Nephron progenitor cell (in vitro differentiated cells): Measurements from ENCODE around the gene ITFG1.
"Not testable (repeated sequence)": the region's sequence is repeated elsewhere in the genome, so short reads cannot be mapped to it uniquely, and the experiment has no call there.

Experiments used
- DNase-seq: peaks from one replicate; pipeline ENCODE4 v3.0.0; 2021
- H3K27ac Mint-ChIP-seq: 2 replicates; pipeline ENCODE4 v1.8.0; 2021; ENCODE audit warnings: mild to moderate bottlenecking, moderate library complexity, mixed read lengths
- H3K27me3 Mint-ChIP-seq: 2 replicates; pipeline ENCODE4 v1.8.0; 2021; ENCODE audit warnings: mild to moderate bottlenecking, low read depth, mixed read lengths; ENCODE audit not compliant: poor library complexity
- H3K36me3 Mint-ChIP-seq: 2 replicates; pipeline ENCODE4 v1.8.0; 2021; ENCODE audit warnings: low read depth, mixed read lengths
- H3K4me1 Mint-ChIP-seq: 2 replicates; pipeline ENCODE4 v1.8.0; 2021; ENCODE audit warnings: mixed read lengths
- H3K4me3 Mint-ChIP-seq: 2 replicates; pipeline ENCODE4 v1.8.0; 2021; ENCODE audit warnings: mild to moderate bottlenecking, moderate library complexity, mixed read lengths
- H3K9me3 Mint-ChIP-seq: 2 replicates; pipeline ENCODE4 v1.8.0; 2021; ENCODE audit warnings: mild to moderate bottlenecking, moderate library complexity, mixed read lengths
- CTCF ChIP-seq: fragments of 200-600 bp; sonication (generic); IDR thresholded peaks from 2 replicates; pipeline ENCODE4 v1.5.0; 2021; ENCODE audit warnings: antibody characterized with exemption

Gene ITFG1

GRCh38 chr16:47470211-47470610 lies 9.3 kb upstream of the ITFG1 start:
- no peaks in the 10 kb centered on the region for H3K27me3 Mint-ChIP-seq
- DNase-seq, result no peak
- TF ChIP-seq CTCF, result no peak
- no peaks in the 10 kb centered on the region for H3K4me1 Mint-ChIP-seq
- no peak overlapping the region for H3K27ac Mint-ChIP-seq
- H3K4me3 Mint-ChIP-seq, result no peak overlapping the region
- H3K36me3 Mint-ChIP-seq, result peaks cover 9% of the 10 kb centered on the region
- no peaks in the 10 kb centered on the region for H3K9me3 Mint-ChIP-seq

GRCh38 chr16:47469227-47469626 lies 8.4 kb upstream of the ITFG1 start:
- H3K27me3 Mint-ChIP-seq, result no peaks in the 10 kb centered on the region
- DNase-seq, result no peak
- no peak overlapping the region for H3K4me3 Mint-ChIP-seq
- H3K36me3 Mint-ChIP-seq, result peaks cover 9% of the 10 kb centered on the region
- H3K9me3 Mint-ChIP-seq, result no peaks in the 10 kb centered on the region
- H3K27ac Mint-ChIP-seq, result no peak overlapping the region
- no peaks in the 10 kb centered on the region for H3K4me1 Mint-ChIP-seq
- TF ChIP-seq CTCF, result no peak

GRCh38 chr16:47468070-47468689 lies 7.3 kb upstream of the ITFG1 start:
- not testable (repeated sequence) for H3K36me3 Mint-ChIP-seq

GRCh38 chr16:47467501-47467900 lies 6.6 kb upstream of the ITFG1 start:
- H3K27ac Mint-ChIP-seq, result no peak overlapping the region
- no peaks in the 10 kb centered on the region for H3K27me3 Mint-ChIP-seq
- DNase-seq, result no peak
- no peak overlapping the region for H3K4me3 Mint-ChIP-seq
- peaks cover 13% of the 10 kb centered on the region for H3K4me1 Mint-ChIP-seq
- H3K9me3 Mint-ChIP-seq, result no peaks in the 10 kb centered on the region
- no peak for TF ChIP-seq CTCF
- H3K36me3 Mint-ChIP-seq, result peaks cover 9% of the 10 kb centered on the region

More at GRCh38 chr16:47468070-47468689, 7.3 kb upstream of the ITFG1 start:
- H3K4me1 Mint-ChIP-seq, H3K27me3 Mint-ChIP-seq, H3K27ac Mint-ChIP-seq, DNase-seq, H3K9me3 Mint-ChIP-seq, H3K4me3 Mint-ChIP-seq: not testable (repeated sequence)

- Mint-ChIP-seq H3K9me3 (no peaks in the 10 kb centered on the region), H3K4me3 (no peak overlapping the region), H3K36me3 (peaks cover 6% of the 10 kb centered on the region), H3K27ac (no peak overlapping the region), H3K27me3 (no peaks in the 10 kb centered on the region), H3K4me1 (peaks cover 21% of the 10 kb centered on the region)
- no peak for DNase-seq
- no peak for TF ChIP-seq CTCF
Observed at GRCh38 chr16:47465919-47466630, 5.2 kb upstream of the ITFG1 start.

- peak overlapping the region; percentile 6 for H3K27ac Mint-ChIP-seq
- no peaks in the 10 kb centered on the region for H3K27me3 Mint-ChIP-seq
- peaks cover 35% of the 10 kb centered on the region for H3K4me1 Mint-ChIP-seq
- H3K36me3 Mint-ChIP-seq, result no peaks in the 10 kb centered on the region
- H3K4me3 Mint-ChIP-seq, result peak overlapping the region; percentile 19
- H3K9me3 Mint-ChIP-seq, result no peaks in the 10 kb centered on the region
- no peak for TF ChIP-seq CTCF
- DNase-seq, result no peak
Observed at GRCh38 chr16:47463771-47464624, 3.1 kb upstream of the ITFG1 start.
